ENCODE measurements around the gene PRDM16.

GRCh38 chr1:3146907-3147306 lies 77.9 kb downstream of the PRDM16 start:
- TF ChIP-seq, protein P1, sequence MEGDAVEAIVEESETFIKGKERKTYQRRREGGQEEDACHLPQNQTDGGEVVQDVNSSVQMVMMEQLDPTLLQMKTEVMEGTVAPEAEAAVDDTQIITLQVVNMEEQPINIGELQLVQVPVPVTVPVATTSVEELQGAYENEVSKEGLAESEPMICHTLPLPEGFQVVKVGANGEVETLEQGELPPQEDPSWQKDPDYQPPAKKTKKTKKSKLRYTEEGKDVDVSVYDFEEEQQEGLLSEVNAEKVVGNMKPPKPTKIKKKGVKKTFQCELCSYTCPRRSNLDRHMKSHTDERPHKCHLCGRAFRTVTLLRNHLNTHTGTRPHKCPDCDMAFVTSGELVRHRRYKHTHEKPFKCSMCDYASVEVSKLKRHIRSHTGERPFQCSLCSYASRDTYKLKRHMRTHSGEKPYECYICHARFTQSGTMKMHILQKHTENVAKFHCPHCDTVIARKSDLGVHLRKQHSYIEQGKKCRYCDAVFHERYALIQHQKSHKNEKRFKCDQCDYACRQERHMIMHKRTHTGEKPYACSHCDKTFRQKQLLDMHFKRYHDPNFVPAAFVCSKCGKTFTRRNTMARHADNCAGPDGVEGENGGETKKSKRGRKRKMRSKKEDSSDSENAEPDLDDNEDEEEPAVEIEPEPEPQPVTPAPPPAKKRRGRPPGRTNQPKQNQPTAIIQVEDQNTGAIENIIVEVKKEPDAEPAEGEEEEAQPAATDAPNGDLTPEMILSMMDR (IDR thresholded peaks at IDR 0.05; ENCODE audit: borderline replicate concordance, extremely low read depth, low read length, poor library complexity, severe bottlenecking), result no peak
- TF ChIP-seq EZH2 (IDR thresholded peaks at IDR 0.05; ENCODE audit: borderline replicate concordance, low read depth, low read length, severe bottlenecking), result no peak
